ENCODE data around the gene SLC29A1.

The SLC29A1 gene

DNA sequence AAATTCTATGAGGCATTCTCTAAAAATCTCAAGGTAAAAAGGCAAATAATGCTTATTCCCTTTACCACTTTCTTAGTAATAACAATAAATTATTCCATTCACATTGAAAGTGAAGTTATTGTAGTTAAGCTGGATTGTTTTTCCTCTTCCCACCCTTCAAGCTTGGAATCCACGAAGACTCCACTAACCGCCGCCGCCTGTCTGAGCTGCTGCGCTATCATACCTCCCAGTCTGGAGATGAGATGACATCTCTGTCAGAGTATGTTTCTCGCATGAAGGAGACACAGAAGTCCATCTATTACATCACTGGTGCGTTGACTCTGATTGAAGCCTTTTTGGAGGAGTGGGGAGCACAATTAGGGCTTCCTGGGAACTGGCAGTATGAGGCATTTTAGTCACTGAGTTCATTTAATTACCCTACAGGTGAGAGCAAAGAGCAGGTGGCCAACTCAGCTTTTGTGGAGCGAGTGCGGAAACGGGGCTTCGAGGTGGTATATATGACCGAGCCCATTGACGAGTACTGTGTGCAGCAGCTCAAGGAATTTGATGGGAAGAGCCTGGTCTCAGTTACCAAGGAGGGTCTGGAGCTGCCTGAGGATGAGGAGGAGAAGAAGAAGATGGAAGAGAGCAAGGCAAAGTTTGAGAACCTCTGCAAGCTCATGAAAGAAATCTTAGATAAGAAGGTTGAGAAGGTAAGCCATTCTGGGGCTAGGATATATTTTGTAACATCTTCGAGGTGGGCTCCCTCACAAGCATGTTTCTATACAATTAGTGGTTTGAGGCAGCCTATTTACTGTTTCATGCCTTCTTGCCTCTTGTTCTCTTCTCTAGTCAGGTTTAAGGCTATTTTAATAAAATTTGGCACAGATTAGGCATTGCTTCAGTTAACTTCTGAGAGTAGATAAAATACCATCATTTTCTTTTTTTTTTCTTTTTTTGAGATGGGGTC lies 28.5 kb downstream of the SLC29A1 start:
- no peak for FAIRE-seq

DNA sequence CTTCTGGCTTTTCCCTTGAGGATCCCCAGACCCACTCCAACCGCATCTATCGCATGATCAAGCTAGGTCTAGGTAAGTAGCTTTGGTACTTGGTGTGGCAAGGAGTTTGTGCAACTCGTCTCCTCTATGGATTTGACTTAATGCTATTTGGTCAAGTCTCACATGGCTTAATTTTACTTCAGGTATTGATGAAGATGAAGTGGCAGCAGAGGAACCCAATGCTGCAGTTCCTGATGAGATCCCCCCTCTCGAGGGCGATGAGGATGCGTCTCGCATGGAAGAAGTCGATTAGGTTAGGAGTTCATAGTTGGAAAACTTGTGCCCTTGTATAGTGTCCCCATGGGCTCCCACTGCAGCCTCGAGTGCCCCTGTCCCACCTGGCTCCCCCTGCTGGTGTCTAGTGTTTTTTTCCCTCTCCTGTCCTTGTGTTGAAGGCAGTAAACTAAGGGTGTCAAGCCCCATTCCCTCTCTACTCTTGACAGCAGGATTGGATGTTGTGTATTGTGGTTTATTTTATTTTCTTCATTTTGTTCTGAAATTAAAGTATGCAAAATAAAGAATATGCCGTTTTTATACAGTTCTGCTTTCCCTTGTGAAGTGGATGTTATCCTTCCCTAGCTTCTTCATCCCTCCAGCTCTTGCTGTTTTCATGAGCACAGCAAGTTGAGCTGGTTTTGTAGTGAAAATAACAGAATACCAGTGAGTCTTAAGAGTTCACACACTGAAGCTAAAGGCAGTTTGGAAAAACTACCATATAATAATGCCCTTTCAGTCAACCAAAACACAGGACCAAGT lies 30.1 kb downstream of the SLC29A1 start:
- DNase-seq (ENCODE audit: insufficient read length, low spot score) (no peak), FAIRE-seq (no peak)

More for the DNA sequence above, 28.5 kb downstream of the SLC29A1 start:
- no peak for DNase-seq (ENCODE audit: insufficient read length, low spot score)

DNA sequence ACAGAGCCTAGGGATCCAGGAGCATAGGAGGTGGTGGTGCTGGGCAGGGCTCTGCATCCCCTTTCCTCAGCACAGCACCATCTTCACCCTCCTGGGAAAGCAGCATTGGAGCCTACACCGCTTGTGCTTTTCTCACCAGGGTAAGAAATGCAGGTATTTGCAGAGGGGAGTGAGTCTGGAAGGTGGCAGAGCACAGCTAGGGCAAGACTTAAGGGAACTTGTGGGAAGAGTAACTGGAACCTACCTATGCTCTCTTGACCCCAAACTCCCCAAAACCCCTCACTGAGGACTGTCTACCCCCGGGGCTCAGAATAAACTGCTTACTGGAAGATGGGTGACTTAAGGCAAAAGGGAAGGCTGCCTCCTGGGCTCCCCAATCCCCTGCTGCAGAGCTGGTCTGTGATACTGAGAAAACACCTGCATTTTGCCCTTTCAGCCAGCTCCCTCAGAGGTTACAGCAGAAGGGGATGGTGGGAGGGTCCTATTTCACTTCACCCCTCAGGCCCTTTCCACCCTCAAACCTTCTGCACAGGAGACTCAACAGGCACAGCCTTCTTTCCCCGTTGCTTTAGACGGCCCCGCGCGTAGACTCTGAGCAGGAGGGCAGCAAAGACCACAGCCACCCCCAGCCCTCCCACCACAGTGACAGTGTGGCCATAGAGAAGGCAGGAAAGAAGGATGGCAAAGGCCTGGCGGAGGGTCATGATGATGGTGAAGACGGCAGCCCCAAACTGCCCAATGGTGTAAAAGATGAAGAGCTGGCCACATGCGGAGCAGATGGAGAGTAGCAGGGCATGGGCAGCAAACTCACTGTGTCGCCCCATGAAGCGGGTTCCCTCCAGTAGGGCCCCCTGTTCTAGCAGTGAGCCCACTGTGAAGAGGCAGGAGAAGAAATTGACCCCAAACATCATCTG lies 31.1 kb downstream of the SLC29A1 start:
- no peak for FAIRE-seq
- DNase-seq (ENCODE audit: insufficient read length, low spot score), result no peak

DNA sequence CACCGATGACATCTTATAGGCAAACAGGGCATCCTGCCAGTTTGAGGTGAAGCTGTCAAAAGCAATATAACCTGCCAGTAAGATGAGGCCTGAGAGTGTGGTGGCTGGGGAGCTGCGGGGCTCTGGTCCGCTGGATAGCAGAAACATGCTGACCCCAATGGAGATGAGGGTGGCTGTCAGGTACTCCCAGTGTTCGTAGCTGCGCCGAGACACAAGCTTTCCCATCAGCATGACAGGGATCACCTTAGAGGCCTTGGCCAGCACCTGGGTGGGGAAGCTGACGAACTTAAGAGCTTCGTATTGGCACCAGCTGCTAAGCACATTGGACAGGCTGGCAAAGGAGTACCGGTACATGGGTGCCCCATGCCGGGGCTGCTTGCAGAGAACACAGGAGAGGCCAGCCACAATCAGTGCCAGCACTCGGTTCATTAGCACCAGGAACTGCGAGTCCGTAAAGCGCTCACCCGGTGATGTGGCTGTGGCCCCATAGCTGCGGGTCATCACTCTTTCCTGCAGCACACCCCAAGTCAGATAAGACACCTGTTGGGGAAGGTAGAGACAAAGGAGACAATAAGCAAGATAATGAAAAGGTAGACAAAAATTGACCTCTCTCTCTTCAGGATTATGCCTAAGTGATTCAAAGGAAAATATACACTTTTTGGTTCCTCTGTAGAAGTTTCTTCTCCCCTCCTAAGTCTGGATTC lies 31.9 kb downstream of the SLC29A1 start:
- no peak for DNase-seq (ENCODE audit: insufficient read length, low spot score)
- FAIRE-seq, result no peak

DNA sequence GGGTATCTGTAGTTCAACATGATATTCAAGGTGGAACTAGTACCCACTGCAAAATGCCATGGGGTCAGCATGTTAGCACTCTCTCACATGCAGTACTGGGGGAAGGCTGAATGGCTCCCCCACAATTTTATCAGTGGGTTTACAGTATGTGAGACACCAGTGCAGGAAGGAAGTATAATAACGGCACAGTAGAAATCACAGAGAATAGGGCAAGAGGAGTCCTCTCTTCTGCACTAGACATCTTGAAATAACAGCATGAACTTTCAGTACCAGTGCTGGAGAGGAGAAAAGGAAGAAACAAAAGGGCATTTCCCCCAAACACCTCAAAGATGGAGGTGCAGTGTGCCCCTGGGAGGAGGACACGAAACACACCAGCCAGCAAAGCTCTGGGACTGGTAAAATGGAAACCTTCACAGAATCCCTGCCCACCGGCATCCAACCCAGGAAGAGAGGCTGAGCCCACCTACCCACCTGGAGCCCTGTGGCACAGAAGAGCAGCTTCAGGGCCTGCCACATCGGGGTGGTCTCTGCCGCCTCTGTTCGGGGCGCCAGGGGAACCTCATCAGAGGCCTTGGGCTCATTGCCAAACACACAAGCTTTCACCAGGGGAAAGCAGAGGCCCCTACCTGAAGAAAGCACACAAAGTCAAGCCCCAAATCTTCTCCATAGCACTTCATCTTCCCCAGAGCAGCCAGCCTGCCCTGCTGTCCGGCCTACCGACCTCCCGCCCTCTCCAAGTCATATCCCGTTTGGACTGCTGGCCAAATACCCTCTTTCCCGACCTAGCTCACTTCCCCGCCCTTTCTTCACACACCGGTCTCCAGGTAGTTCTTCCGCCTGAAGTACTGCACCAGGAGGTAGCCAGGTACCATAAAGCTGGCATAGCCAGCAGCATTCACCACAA lies 32.7 kb downstream of the SLC29A1 start:
- FAIRE-seq (no peak), DNase-seq (ENCODE audit: insufficient read length, low spot score) (no peak)

DNA sequence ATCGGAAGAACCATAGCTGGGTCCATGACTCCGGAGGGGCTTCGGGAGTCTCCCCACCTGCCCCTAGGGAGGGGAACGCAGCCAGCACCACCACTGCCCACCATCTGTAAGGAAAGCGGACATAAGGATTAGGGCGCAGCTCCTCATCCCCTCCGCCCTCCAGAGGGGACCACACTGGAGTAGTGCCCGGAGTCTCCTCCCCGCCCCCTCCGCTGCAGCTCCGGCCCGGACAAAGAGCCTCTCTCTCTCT lies 33.3 kb downstream of the SLC29A1 start:
- FAIRE-seq (no peak), DNase-seq (ENCODE audit: insufficient read length, low spot score) (no peak)

DNA sequence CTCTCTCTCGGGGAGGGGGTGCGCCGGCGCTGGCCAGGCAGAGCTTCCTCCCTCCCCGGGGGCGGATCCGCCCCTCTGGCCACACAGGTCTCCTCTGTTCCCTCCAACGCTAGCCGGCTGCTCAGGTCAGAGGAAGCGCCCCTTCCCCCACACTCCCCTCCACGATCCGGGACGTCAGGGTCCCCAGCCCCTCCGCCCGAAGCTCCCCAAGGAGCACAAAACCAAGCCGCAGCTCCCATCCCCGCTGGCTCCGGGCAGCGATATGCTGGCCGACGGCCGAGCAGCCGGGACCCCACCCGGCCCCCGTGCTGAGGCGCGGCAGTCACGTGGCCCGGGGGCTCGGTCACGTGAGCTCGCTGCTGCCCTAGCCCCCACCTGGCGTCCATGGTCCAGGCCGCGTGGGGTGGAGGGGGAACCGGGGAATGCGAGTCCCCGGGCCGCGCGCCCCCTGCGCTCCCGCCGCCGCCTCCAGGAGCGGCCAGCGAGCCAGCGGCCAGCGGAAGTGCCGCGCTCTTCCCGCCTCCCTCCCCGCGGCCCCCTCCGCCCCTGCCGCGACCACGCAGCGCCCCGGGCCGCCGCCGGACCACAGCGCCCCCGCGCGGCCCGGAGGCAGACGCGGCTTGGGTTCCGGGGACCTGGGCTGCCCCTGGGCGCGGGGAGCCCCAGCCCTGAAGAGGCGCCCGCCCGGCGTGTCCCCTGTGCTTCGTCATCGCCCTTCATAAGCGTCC lies 33.8 kb downstream of the SLC29A1 start, which contains the start of gene SLC35B2:
Gene SLC35B2, minus strand, starts transcription at position 504 of the 728 bp plus-strand sequence. Its CDS starts 118 bp downstream, at position 386.
- peak; percentile 33 for FAIRE-seq
- DNase-seq (ENCODE audit: insufficient read length, low spot score), result peak; percentile 75

DNA sequence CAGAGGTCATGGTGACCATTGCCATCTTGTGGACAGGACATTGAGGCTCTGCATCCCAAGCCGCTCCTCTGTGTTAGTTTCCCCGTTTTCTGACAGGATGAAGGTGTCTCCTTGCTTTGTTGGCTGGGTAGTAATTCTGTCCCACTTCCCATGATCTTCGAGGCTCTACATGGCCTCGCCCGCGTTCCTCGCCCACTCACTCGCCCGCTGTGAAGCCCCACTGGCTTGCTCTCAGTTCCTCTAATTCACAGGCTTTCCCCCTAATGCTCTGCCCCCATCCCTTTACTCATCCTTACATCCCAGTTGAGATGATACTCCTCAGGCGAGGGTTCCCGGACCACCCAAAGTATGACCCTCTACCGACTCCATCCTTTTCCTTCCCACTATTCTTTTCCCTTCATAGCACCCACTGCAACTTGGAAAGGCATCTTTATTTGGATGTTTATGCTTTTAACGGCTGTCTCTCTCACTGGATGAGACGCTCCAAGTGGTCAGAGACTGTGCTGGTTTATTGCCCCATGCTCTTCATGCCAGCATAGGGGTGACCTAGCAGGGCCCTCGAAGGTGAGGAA lies 34.4 kb downstream of the SLC29A1 start:
- FAIRE-seq (no peak), DNase-seq (ENCODE audit: insufficient read length, low spot score) (no peak)

DNA sequence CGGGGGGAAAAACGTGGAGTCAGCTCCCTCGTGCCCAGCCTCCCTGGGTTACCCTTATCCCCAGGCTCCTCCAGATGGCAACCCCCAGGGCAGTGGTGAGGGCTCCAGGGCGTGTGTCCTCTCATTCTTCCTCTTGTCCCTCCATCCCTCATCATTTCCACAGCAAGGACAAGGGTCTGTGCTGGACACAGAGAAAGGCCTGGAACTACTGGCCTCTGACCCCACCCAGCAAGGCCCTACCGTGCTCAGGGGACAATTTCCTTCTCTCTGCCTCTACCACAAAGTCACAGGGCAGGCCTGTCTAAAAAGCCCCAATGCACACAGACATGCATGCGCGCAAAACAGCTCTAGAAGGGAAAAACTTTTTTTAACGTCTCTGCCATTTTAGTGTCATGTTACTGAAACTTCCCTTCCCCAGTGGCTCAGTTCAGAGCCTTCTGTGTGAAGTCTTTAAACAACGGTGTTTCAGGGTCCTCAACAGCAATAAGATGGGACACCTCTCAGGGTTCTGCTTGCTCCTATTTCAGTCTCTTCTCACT lies 35.0 kb downstream of the SLC29A1 start:
- FAIRE-seq, result no peak

DNA sequence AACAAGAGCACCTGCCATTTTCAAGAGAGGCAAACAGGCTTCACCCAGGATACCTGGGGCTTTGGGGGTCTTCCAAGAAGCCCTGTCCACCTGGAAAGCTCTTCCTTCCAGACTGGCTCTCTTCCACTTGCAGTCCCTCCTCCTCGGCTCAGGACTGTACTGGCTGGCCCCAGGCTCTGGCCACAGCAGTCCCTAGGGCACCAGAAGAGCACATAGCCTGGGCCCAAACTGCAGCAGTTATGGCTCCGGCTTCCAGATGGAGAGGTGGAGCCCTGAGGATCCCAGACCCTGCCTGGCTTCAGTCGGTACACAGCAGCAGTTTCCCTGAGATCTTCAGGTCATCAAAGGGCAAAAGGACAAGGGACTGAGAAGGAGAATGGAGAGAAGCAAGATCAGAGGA lies 35.5 kb downstream of the SLC29A1 start:
- DNase-seq (ENCODE audit: insufficient read length, low spot score) (no peak), FAIRE-seq (no peak)

More for the DNA sequence above, 35.0 kb downstream of the SLC29A1 start:
- DNase-seq (ENCODE audit: insufficient read length, low spot score), result no peak

DNA sequence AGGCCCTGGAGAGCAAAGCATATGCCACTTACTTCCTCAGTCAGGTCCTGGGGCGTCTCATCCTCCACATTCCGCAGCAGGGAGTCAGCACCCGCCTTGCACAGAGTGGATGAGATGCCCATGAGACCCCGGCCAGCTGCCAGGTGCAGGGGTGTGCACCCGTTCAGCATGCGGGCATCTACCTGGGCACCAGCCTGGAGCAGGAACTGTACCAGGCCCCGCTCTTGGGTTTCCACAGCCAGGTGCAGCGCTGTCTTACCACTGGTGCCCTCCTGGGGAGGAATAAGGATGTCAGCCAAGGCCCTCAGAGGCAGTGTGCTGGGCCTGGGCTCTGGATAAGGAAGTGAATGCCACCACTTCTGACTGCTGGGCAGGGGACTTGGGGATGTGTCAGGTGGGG lies 36.6 kb downstream of the SLC29A1 start:
- no peak for FAIRE-seq
- no peak for DNase-seq (ENCODE audit: insufficient read length, low spot score)

DNA sequence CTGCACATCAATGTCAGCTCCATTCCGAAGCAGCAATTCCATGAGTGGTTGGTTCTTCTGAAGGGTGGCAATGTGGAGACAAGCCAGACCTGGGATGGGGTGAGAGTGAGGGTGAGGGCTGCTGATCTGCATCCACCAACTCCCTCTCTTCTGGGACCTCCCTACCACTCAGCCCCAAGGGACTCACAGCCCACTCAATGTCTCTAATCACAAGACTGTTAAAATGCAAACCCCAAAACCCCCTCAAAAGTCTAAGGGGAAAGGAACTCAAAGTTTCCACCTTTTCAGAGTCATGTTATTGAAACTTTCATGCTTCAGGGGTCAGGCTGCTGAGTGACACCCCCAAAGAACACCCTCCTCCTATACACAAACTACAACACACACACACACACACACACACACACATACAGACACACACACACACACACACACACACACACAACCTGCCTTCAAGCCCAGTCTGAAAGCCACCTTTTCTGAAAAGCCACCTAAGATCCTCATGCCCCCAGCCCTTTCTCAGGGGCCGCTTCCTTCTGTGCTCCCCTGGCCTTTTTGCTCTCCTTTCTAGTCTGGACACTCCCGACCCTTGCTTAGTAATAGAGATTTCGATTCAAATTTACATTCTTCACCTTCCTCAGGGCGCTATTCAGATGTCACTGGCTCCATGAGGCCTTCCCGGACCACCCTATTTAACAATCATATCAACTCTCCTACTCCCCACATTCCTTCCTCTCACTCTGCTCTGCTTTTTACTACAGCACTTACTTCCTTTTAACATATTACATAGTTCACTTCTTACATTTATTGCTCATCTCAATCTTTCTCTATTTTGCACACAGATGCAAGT lies 37.3 kb downstream of the SLC29A1 start:
- no peak for FAIRE-seq
- no peak for DNase-seq (ENCODE audit: insufficient read length, low spot score)

DNA sequence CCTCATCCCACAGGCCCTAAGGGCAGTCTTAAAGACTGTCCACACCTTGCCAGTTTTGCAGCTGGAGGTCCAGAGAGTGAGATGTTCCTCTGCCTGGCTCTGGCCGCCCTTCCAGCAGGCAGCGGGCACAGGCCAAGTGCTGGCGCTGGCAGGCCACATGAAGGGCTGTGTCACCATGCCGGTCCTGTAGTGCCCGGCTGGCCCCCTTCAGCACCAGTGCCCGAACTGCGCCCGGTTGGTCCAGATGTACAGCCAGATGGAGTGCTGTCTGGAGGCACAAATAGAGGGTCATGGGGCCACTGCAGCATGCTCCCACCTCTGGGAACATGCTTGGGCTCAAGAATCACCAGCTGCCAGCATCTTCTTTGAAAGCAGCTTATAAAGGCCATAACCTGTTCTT lies 38.2 kb downstream of the SLC29A1 start:
- no peak for FAIRE-seq
- no peak for DNase-seq (ENCODE audit: insufficient read length, low spot score)

DNA sequence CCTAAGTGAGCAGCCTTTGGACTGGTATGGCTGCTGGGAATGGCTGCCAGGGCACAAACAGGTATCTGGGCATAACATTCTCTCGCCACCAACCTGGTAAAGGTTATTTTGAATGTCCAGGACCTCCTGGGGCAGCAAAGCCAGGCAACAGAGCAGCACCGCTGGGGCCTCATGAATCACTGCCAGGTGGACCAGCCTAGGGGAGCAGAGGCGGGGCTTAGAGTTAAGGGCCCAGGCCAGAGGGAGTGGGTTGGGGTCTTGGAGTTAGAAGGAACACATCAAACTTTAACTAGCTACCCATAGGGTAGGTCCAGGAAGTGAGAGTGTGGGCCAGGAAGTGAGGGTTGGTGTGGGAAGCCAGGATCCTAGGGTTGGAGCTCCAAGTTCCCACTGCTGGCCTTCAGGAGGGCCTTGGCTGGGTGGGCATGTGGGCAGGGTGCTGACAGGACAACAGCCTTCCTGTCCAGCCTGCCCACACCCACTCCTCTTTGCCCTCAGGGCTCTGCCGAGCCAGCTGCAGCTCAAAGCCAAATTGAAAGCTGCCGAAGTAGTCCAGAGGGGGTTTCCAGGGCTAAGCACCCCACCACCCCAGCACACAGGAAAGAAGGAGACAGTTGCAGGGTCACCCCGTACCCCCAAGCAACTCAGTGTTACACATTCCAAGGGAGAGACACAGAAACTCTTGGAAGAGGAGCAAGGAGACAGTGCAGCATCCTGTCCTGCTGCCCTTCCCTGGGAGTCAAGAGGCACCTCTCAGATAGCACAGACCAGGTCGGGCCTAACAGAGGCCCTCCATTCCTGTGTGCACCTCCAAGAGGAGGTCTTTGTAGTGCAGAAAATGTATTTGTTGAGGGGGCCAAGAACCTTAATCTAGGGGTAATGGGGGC lies 39.3 kb downstream of the SLC29A1 start:
- FAIRE-seq, result no peak

DNA sequence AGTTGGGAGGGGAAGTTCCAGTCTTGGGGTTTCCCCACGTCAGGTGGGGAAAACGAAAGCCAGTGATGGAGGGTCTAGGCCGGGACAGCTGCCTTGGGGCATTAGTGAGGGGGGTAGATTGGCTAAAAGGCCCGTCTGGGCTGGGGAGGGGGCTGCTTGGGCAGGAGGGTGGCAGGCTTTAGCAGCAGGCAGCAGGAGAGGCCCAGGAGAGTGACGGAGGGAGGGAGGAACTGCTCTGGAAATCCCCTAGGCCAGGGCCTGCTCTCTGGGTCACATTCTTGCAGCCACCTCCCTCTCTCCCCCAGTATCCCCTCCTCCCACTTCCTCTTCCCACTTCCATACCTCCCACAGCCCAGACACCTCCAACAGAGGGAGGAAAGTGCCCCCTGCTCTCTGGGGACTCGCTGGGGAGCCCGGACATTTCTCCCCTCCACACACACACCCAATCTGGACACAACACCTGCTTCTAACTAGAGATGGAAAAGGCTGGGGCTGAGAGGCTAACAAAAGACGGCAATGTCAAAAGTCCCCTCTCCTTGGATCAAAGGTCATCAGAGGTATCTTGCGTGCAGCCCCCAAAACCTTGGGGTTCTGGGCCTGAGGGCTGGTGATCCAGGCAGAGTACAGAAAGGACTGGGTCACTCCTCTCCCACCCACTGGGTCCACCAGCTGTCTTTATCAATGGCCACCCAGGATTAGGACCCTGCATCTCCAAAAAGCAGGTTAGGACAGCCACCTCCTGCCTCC lies 40.1 kb downstream of the SLC29A1 start:
- FAIRE-seq (no peak), DNase-seq (ENCODE audit: insufficient read length, low spot score) (no peak)

More for the DNA sequence above, 39.3 kb downstream of the SLC29A1 start:
- no peak for DNase-seq (ENCODE audit: insufficient read length, low spot score)
